Astrocyte of the cerebellum (primary cell): ENCODE results near the gene LANCL3.

Source experiments
- DNase-seq: peaks from one replicate; pipeline ENCODE4 v3.0.0-alpha.2; 2011; ENCODE audit warnings: low read depth
- H3K4me3 ChIP-seq: 2 replicates; pipeline ENCODE4 v1.5.1; 2011; ENCODE audit warnings: mild to moderate bottlenecking, low read depth, low read length, moderate library complexity
- in situ Hi-C: cut with HindIII; loops from 2 replicates; pipeline ENCODE4 v1.10.0; 2017; ENCODE audit warnings: low sequenced_read_pairs
- TF ChIP-seq, protein P1 (sequence below): IDR thresholded peaks from 2 replicates; pipeline ENCODE4 v1.5.1; 2012; ENCODE audit warnings: low read length, low read depth, moderate library complexity, mild to moderate bottlenecking; ENCODE audit errors: missing control alignments

LANCL3 gene

GRCh38 chrX:37716602-37717001 lies 145.1 kb downstream of the LANCL3 start:
- H3K4me3 ChIP-seq, result no peak overlapping the region
- in situ Hi-C loops, result no loop called here
- TF ChIP-seq, protein P1, sequence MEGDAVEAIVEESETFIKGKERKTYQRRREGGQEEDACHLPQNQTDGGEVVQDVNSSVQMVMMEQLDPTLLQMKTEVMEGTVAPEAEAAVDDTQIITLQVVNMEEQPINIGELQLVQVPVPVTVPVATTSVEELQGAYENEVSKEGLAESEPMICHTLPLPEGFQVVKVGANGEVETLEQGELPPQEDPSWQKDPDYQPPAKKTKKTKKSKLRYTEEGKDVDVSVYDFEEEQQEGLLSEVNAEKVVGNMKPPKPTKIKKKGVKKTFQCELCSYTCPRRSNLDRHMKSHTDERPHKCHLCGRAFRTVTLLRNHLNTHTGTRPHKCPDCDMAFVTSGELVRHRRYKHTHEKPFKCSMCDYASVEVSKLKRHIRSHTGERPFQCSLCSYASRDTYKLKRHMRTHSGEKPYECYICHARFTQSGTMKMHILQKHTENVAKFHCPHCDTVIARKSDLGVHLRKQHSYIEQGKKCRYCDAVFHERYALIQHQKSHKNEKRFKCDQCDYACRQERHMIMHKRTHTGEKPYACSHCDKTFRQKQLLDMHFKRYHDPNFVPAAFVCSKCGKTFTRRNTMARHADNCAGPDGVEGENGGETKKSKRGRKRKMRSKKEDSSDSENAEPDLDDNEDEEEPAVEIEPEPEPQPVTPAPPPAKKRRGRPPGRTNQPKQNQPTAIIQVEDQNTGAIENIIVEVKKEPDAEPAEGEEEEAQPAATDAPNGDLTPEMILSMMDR, result no peak
- DNase-seq, result no peak

- in situ Hi-C loops, result no loop called here
- DNase-seq, result no peak
- no peak overlapping the region for H3K4me3 ChIP-seq
- TF ChIP-seq, protein P1, result no peak
Observed at GRCh38 chrX:37717708-37718107, 146.2 kb downstream of the LANCL3 start.

DNA sequence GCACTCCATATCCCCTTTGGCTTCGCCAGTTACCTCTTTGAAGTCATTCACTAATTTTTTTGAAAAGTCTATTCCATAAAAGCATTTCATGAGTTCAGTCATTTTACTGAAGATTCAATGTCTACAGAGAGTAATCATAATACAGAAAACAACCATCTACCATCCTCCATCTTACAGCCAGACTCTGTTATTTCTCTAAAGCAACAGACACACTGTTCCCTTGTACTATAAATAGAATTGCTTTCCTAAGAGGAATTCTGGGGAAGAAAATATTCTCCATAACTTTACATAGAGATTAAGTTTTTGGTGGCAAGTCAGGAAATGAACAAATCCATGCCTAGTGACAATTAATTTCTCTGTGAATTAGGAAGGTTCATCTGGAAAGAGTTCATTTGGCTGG lies 151.1 kb downstream of the LANCL3 start:
- TF ChIP-seq, protein P1, result no peak
- no peak overlapping the region for H3K4me3 ChIP-seq
- no peak for DNase-seq
- in situ Hi-C loops, result no loop called here

DNA sequence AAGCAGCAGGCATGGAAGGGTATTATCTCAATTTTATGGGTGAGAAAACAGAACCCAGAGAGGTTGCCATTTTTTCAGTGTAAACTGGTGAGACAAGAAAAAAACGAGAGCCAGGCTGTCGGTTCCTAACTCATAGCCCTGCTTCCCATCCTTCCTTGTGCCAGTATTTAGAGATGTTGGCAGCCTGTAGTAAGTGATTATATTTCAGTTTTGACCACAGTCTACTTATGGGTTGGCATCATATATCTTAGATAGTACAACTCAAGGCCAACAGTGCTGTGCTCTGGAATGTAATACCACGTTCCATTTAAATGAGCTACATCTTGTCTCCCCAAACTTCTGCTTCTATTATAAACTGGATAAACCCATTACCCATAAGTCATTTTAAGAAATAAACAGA lies 154.9 kb downstream of the LANCL3 start:
- no peak for DNase-seq
- in situ Hi-C loops, result no loop called here
- TF ChIP-seq, protein P1, result no peak

More for the DNA sequence above, 154.9 kb downstream of the LANCL3 start:
- H3K4me3 ChIP-seq, result no peak overlapping the region
